Activated T-cell treated with anti-CD3 and anti-CD28 coated beads for 24 hours (primary cell): Measurements from ENCODE around the gene PRRT1.

Experiments
- DNase-seq: peaks from one replicate; pipeline ENCODE4 v3.0.0-alpha.2; 2020; ENCODE audit warnings: low read depth

The PRRT1 gene

GRCh38 chr6:32174416-32174815 lies 22.7 kb upstream of the PRRT1 start:
- no peak for DNase-seq

GRCh38 chr6:32173051-32173727 lies 21.4 kb upstream of the PRRT1 start:
- no peak for DNase-seq

GRCh38 chr6:32171234-32171633 lies 19.5 kb upstream of the PRRT1 start:
- no peak for DNase-seq

- no peak for DNase-seq
Measured at GRCh38 chr6:32170294-32170693, 18.6 kb upstream of the PRRT1 start.

- no peak for DNase-seq
Measured at GRCh38 chr6:32168807-32169591, 17.3 kb upstream of the PRRT1 start.

GRCh38 chr6:32168350-32168749 lies 16.6 kb upstream of the PRRT1 start:
- no peak for DNase-seq

GRCh38 chr6:32167761-32168262 lies 16.1 kb upstream of the PRRT1 start:
- DNase-seq: no peak

GRCh38 chr6:32167154-32167760 lies 15.5 kb upstream of the PRRT1 start:
- DNase-seq: no peak

- DNase-seq: no peak
Measured at GRCh38 chr6:32166411-32167061, 14.8 kb upstream of the PRRT1 start.

GRCh38 chr6:32164295-32164694 lies 12.6 kb upstream of the PRRT1 start, which contains the start of gene EGFL8:
Gene EGFL8 (plus strand): TSS chr6:32164595. CDS start chr6:32166166, 1,571 bp downstream.
- DNase-seq: no peak

GRCh38 chr6:32163559-32164258 lies 12.0 kb upstream of the PRRT1 start:
- no peak for DNase-seq

- DNase-seq: no peak
Measured at GRCh38 chr6:32158052-32158451, 6.3 kb upstream of the PRRT1 start.

- DNase-seq: no peak
Measured at GRCh38 chr6:32156891-32157290, 5.2 kb upstream of the PRRT1 start.

GRCh38 chr6:32154514-32155161 lies 2.9 kb upstream of the PRRT1 start:
- peak; percentile 46 for DNase-seq

- DNase-seq: peak; percentile 79
Measured at GRCh38 chr6:32153564-32154513, 2.1 kb upstream of the PRRT1 start, which contains the start of gene PPT2. Gene PPT2 (plus strand): TSS chr6:32154141. CDS start chr6:32154595, 454 bp downstream.

- no peak for DNase-seq
Measured at GRCh38 chr6:32152769-32153563, 1.2 kb upstream of the PRRT1 start.

- no peak for DNase-seq
Measured at GRCh38 chr6:32151181-32151862, 417 bp downstream of the PRRT1 start.
